Measurements from ENCODE around the gene APBA1.

Gene APBA1

GRCh38 chr9:69462394-69462793, 209.8 kb downstream of the APBA1 start:
- H3K9ac ChIP-seq (ENCODE audit: low read length) = no peak overlapping the region
- no peaks in the 10 kb centered on the region for H3K9me2 ChIP-seq (replicated peaks; ENCODE audit: insufficient read depth, low read length)
- H3K4me3 ChIP-seq (ENCODE audit: insufficient read depth, low read length, poor library complexity, severe bottlenecking) = no peak overlapping the region
- no peaks in the 10 kb centered on the region for H3K9me3 ChIP-seq (ENCODE audit: insufficient read depth, low read length)
- no peak overlapping the region for H3K4me2 ChIP-seq (ENCODE audit: low read depth, low read length, poor library complexity, severe bottlenecking)
- no peaks in the 10 kb centered on the region for H3F3A ChIP-seq (ENCODE audit: insufficient read depth)
- H3K79me2 ChIP-seq (ENCODE audit: insufficient read depth, low read length) = no peaks in the 10 kb centered on the region
- H4K20me1 ChIP-seq (ENCODE audit: low read depth, low read length) = no peaks in the 10 kb centered on the region
- H3K27ac ChIP-seq (ENCODE audit: low read depth, low read length) = no peak overlapping the region
- TF ChIP-seq CTCF (IDR thresholded peaks at IDR 0.05; ENCODE audit: insufficient read depth, low read length, poor library complexity, severe bottlenecking) (no peak), EZH2phosphoT487 (conservative IDR thresholded peaks at IDR 0.05; ENCODE audit: low read length) (no peak)
- no peaks in the 10 kb centered on the region for H3K27me3 ChIP-seq (ENCODE audit: low read length)
- no peak overlapping the region for H2AFZ ChIP-seq (ENCODE audit: low read depth, low read length, severe bottlenecking)
- no peaks in the 10 kb centered on the region for H3K36me3 ChIP-seq (ENCODE audit: low read length)

GRCh38 chr9:69461103-69461887, 210.9 kb downstream of the APBA1 start:
- H3K36me3 ChIP-seq (ENCODE audit: low read length) = no peaks in the 10 kb centered on the region
- no peaks in the 10 kb centered on the region for H3K79me2 ChIP-seq (ENCODE audit: insufficient read depth, low read length)
- H3K27ac ChIP-seq (ENCODE audit: low read depth, low read length) = no peak overlapping the region
- H4K20me1 ChIP-seq (ENCODE audit: low read depth, low read length) = no peaks in the 10 kb centered on the region
- no peaks in the 10 kb centered on the region for H3F3A ChIP-seq (ENCODE audit: insufficient read depth)
- no peak overlapping the region for H3K4me2 ChIP-seq (ENCODE audit: low read depth, low read length, poor library complexity, severe bottlenecking)
- no peak overlapping the region for H3K4me3 ChIP-seq (ENCODE audit: insufficient read depth, low read length, poor library complexity, severe bottlenecking)
- TF ChIP-seq CTCF (IDR thresholded peaks at IDR 0.05; ENCODE audit: insufficient read depth, low read length, poor library complexity, severe bottlenecking) (no peak), EZH2phosphoT487 (conservative IDR thresholded peaks at IDR 0.05; ENCODE audit: low read length) (no peak)
- no peaks in the 10 kb centered on the region for H3K9me2 ChIP-seq (replicated peaks; ENCODE audit: insufficient read depth, low read length)
- H2AFZ ChIP-seq (ENCODE audit: low read depth, low read length, severe bottlenecking) = no peak overlapping the region
- H3K9ac ChIP-seq (ENCODE audit: low read length) = no peak overlapping the region
- H3K27me3 ChIP-seq (ENCODE audit: low read length) = no peaks in the 10 kb centered on the region
- no peaks in the 10 kb centered on the region for H3K9me3 ChIP-seq (ENCODE audit: insufficient read depth, low read length)

- no peak overlapping the region for H3K9ac ChIP-seq (ENCODE audit: low read length)
- H3F3A ChIP-seq (ENCODE audit: insufficient read depth) = no peaks in the 10 kb centered on the region
- H4K20me1 ChIP-seq (ENCODE audit: low read depth, low read length) = no peaks in the 10 kb centered on the region
- no peak overlapping the region for H2AFZ ChIP-seq (ENCODE audit: low read depth, low read length, severe bottlenecking)
- no peaks in the 10 kb centered on the region for H3K36me3 ChIP-seq (ENCODE audit: low read length)
- TF ChIP-seq EZH2phosphoT487 (conservative IDR thresholded peaks at IDR 0.05; ENCODE audit: low read length) (no peak), CTCF (IDR thresholded peaks at IDR 0.05; ENCODE audit: insufficient read depth, low read length, poor library complexity, severe bottlenecking) (no peak)
- no peak overlapping the region for H3K4me3 ChIP-seq (ENCODE audit: insufficient read depth, low read length, poor library complexity, severe bottlenecking)
- H3K79me2 ChIP-seq (ENCODE audit: insufficient read depth, low read length) = no peaks in the 10 kb centered on the region
- H3K27me3 ChIP-seq (ENCODE audit: low read length) = no peaks in the 10 kb centered on the region
- no peak overlapping the region for H3K4me2 ChIP-seq (ENCODE audit: low read depth, low read length, poor library complexity, severe bottlenecking)
- no peaks in the 10 kb centered on the region for H3K9me2 ChIP-seq (replicated peaks; ENCODE audit: insufficient read depth, low read length)
- no peak overlapping the region for H3K27ac ChIP-seq (ENCODE audit: low read depth, low read length)
- H3K9me3 ChIP-seq (ENCODE audit: insufficient read depth, low read length) = no peaks in the 10 kb centered on the region
These were observed 212.2 kb downstream of the APBA1 start for GRCh38 chr9:69460012-69460411.

All from SU-DHL-6 (cell line).